ENCODE data around the gene DBNL.
"Not testable (repeated sequence)": the region's sequence is repeated elsewhere in the genome, so short reads cannot be mapped to it uniquely, and the experiment has no call there.

DNA sequence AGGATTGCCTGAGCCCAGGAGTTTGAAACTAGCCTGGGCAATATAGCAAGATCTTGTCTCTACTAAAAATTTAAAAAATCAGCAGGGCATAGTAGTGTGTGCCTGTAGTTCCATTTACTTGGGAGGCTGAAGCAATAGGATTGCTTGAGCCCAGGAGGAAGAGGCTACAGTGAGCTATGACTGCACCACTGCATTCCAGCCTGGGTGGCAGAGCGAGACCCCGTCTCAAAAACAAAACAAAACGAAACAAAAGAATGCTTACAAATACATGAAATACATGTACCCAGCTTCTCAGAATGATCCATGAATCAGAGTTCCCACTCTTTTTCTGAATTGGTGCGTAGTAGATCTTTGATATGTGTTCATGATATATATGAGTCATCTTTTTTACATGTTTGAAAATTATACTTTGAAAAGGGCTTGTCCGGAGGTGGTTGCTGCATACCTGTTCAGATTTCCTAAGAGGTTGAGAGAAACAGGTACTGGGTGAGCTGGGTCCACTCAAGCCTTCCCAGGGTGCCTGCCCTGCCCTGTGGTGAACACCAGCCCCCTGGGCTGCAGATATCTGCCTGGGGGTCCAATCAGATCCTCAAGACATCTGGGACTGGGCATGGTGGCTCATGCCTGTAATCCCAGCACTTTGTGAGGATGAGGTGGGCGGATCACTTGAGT, 21.6 kb upstream of the DBNL start:
- not testable (repeated sequence) for TF ChIP-seq POLR2A, EP300 (IDR thresholded peaks at IDR 0.05)
- TF ChIP-seq, protein P1, sequence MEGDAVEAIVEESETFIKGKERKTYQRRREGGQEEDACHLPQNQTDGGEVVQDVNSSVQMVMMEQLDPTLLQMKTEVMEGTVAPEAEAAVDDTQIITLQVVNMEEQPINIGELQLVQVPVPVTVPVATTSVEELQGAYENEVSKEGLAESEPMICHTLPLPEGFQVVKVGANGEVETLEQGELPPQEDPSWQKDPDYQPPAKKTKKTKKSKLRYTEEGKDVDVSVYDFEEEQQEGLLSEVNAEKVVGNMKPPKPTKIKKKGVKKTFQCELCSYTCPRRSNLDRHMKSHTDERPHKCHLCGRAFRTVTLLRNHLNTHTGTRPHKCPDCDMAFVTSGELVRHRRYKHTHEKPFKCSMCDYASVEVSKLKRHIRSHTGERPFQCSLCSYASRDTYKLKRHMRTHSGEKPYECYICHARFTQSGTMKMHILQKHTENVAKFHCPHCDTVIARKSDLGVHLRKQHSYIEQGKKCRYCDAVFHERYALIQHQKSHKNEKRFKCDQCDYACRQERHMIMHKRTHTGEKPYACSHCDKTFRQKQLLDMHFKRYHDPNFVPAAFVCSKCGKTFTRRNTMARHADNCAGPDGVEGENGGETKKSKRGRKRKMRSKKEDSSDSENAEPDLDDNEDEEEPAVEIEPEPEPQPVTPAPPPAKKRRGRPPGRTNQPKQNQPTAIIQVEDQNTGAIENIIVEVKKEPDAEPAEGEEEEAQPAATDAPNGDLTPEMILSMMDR (IDR thresholded peaks at IDR 0.05), result not testable (repeated sequence)

All from tibial nerve (tissue), 4 donors.